DOHH2 (cell line): ENCODE measurements around the gene STRADA.

Experiments
- H3F3A ChIP-seq: fragments of 200-600 bp; sonication (generic), shearing (Covaris generic); 2 replicates; pipeline ENCODE4 v1.6.0; 2016; ENCODE audit warnings: antibody characterized with exemption, mild to moderate bottlenecking; ENCODE audit not compliant: control insufficient read depth, insufficient read depth
- H3K27ac ChIP-seq: fragments of 200-600 bp; sonication (generic); 2 replicates; pipeline ENCODE4 v1.5.1; 2014; ENCODE audit warnings: low read depth, mild to moderate bottlenecking, low read length, moderate library complexity
- H3K27me3 ChIP-seq: fragments of 200-600 bp; sonication (generic); 2 replicates; pipeline ENCODE4 v1.6.1; 2014; ENCODE audit warnings: mild to moderate bottlenecking, low read length, mixed read lengths; ENCODE audit not compliant: control insufficient read depth
- H3K36me3 ChIP-seq: fragments of 200-600 bp; sonication (generic); 2 replicates; pipeline ENCODE4 v1.6.1; 2014; ENCODE audit warnings: mild to moderate bottlenecking, low read length, moderate library complexity, mixed read lengths; ENCODE audit not compliant: control insufficient read depth
- H3K4me1 ChIP-seq: fragments of 200-600 bp; sonication (generic); 2 replicates; pipeline ENCODE4 v1.6.1; 2014; ENCODE audit warnings: mild to moderate bottlenecking, low read length, mixed read lengths; ENCODE audit not compliant: control insufficient read depth
- H3K4me2 ChIP-seq: fragments of 200-600 bp; sonication (generic); 2 replicates; pipeline ENCODE4 v1.6.0; 2014; ENCODE audit warnings: mild to moderate bottlenecking, low read length, moderate library complexity
- H3K4me3 ChIP-seq: fragments of 200-600 bp; sonication (generic); 2 replicates; pipeline ENCODE4 v1.5.1; 2014; ENCODE audit warnings: mild to moderate bottlenecking, low read length, mixed read lengths
- H3K79me2 ChIP-seq: fragments of 200-600 bp; sonication (generic); 2 replicates; pipeline ENCODE4 v1.6.1; 2014; ENCODE audit warnings: mild to moderate bottlenecking, low read length, mixed read lengths; ENCODE audit not compliant: control insufficient read depth
- H3K9me2 ChIP-seq: fragments of 200-600 bp; sonication (generic); replicated peaks from 2 replicates; pipeline ENCODE4 v1.6.1; 2014; ENCODE audit warnings: mild to moderate bottlenecking, low read length, mixed read lengths; ENCODE audit not compliant: control insufficient read depth
- H3K9me3 ChIP-seq: fragments of 200-600 bp; sonication (generic); 2 replicates; pipeline ENCODE4 v1.6.1; 2014; ENCODE audit warnings: antibody characterized with exemption, low read length, mixed read lengths; ENCODE audit not compliant: control insufficient read depth, insufficient read depth
- H4K20me1 ChIP-seq: fragments of 200-600 bp; sonication (generic); 2 replicates; pipeline ENCODE4 v1.6.0; 2014; ENCODE audit warnings: low read depth, mild to moderate bottlenecking, antibody characterized with exemption, low read length, moderate library complexity; ENCODE audit not compliant: control insufficient read depth, insufficient read depth
- EZH2phosphoT487 ChIP-seq: fragments of 200-600 bp; sonication (generic); IDR thresholded peaks from 2 replicates; pipeline ENCODE4 v1.6.1; 2017; ENCODE audit warnings: borderline replicate concordance, mild to moderate bottlenecking, antibody characterized with exemption, low read length, moderate library complexity, mixed read lengths
- TF ChIP-seq, protein P1 (sequence below): fragments of 200-600 bp; sonication (generic); IDR thresholded peaks from one replicate; pipeline ENCODE4 v1.5.1; 2014; ENCODE audit warnings: antibody characterized with exemption, mild to moderate bottlenecking, low read depth, low read length; ENCODE audit not compliant: poor library complexity, severe bottlenecking

The STRADA gene, protein sequence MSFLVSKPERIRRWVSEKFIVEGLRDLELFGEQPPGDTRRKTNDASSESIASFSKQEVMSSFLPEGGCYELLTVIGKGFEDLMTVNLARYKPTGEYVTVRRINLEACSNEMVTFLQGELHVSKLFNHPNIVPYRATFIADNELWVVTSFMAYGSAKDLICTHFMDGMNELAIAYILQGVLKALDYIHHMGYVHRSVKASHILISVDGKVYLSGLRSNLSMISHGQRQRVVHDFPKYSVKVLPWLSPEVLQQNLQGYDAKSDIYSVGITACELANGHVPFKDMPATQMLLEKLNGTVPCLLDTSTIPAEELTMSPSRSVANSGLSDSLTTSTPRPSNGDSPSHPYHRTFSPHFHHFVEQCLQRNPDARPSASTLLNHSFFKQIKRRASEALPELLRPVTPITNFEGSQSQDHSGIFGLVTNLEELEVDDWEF

DNA sequence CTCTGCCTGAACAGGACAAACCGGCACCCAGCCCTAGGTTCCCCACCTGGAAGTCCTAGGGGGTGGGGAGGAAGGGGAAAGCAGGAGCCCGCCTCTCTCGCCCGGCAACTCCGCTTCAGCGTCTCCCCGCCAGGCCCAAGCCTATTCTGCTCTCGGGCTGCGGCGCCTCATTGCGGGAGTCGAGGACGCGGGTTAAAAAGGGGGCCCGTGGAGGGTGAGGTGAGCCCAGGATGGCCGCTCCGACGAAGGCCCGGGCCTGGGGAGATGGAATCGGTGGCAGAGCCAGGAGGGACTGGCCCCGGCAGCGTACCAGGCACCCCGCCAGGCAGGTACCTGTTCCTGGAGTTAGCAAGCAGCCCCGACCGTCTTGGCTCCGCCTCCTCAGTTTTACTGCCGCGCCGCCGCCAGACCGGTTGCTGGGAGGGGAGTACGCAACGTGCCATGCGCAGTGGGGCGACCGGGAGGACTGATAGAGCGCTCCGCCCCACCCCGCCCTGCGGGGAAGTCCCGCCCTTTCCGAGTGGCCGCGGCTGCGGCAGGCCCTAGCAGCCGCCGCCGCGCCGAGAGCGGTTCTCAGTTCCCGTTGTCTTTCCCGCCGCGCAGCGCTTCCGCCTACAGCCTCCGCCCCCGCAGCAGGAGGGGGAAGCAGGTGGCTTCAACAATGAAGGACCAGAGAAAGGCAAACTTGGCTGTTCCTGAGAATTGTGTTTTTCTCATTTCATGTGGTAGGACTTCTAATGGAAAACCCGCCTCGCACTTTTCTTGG is at the start of gene STRADA:
STRADA (minus strand) TSS at position 392 of the 766 bp plus-strand sequence. CDS start 13,430 bp downstream, outside the sequence.
- no peaks in the 10 kb centered on the region for H3K9me2 ChIP-seq
- peaks cover 33% of the 10 kb centered on the region for H3K79me2 ChIP-seq
- no peaks in the 10 kb centered on the region; the same call in 1 of the 2 replicates for H4K20me1 ChIP-seq
- peaks cover 27% of the 10 kb centered on the region for H3K36me3 ChIP-seq
- H3K4me3 ChIP-seq = peak within 1 kb of the TSS; percentile 79
- H3F3A ChIP-seq = peaks cover 32% of the 10 kb centered on the region
- H3K4me2 ChIP-seq = peak within 1 kb of the TSS; percentile 91
- TF ChIP-seq, protein P1, sequence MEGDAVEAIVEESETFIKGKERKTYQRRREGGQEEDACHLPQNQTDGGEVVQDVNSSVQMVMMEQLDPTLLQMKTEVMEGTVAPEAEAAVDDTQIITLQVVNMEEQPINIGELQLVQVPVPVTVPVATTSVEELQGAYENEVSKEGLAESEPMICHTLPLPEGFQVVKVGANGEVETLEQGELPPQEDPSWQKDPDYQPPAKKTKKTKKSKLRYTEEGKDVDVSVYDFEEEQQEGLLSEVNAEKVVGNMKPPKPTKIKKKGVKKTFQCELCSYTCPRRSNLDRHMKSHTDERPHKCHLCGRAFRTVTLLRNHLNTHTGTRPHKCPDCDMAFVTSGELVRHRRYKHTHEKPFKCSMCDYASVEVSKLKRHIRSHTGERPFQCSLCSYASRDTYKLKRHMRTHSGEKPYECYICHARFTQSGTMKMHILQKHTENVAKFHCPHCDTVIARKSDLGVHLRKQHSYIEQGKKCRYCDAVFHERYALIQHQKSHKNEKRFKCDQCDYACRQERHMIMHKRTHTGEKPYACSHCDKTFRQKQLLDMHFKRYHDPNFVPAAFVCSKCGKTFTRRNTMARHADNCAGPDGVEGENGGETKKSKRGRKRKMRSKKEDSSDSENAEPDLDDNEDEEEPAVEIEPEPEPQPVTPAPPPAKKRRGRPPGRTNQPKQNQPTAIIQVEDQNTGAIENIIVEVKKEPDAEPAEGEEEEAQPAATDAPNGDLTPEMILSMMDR = no peak
- no peak for TF ChIP-seq EZH2phosphoT487
- H3K27me3 ChIP-seq = no peaks in the 10 kb centered on the region
- peak within 1 kb of the TSS; percentile 96 for H3K27ac ChIP-seq
- H3K4me1 ChIP-seq = peaks cover 47% of the 10 kb centered on the region
- H3K9me3 ChIP-seq = no peaks in the 10 kb centered on the region

DNA sequence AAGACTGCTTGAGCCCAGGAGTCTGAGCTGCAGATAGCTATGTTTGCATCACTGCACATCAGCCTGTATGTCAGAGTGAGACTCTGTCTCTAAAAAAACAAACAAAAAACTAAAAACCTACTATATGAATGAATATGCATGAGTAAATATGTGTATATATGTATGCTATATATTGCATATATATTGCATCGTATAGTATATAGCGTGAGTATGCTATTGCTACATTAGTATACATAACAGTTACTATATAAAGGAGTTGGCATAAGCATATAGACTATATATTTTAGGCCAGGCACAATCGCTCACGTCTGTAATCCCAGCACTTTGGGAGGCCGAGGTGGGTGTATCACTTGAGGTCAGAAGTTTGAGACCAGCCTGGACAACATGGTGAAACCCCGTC is 48.5 kb upstream of the STRADA start:
- Histone ChIP-seq H3K4me2 (no peak overlapping the region), H3K79me2 (peaks cover 90% of the 10 kb centered on the region), H3K4me1 (no peaks in the 10 kb centered on the region), H3F3A (0 out of 2 replicates have a peak, but pooled peaks cover 3% of the 10 kb centered on the region), H3K36me3 (peaks cover 95% of the 10 kb centered on the region), H3K27ac (no peak overlapping the region), H3K9me2 (no peaks in the 10 kb centered on the region), H4K20me1 (peaks cover 7% of the 10 kb centered on the region; the same call in 1 of the 2 replicates), H3K9me3 (no peaks in the 10 kb centered on the region), H3K4me3 (no peak overlapping the region), H3K27me3 (no peaks in the 10 kb centered on the region)
- TF ChIP-seq, protein P1 = no peak
- no peak for TF ChIP-seq EZH2phosphoT487

DNA sequence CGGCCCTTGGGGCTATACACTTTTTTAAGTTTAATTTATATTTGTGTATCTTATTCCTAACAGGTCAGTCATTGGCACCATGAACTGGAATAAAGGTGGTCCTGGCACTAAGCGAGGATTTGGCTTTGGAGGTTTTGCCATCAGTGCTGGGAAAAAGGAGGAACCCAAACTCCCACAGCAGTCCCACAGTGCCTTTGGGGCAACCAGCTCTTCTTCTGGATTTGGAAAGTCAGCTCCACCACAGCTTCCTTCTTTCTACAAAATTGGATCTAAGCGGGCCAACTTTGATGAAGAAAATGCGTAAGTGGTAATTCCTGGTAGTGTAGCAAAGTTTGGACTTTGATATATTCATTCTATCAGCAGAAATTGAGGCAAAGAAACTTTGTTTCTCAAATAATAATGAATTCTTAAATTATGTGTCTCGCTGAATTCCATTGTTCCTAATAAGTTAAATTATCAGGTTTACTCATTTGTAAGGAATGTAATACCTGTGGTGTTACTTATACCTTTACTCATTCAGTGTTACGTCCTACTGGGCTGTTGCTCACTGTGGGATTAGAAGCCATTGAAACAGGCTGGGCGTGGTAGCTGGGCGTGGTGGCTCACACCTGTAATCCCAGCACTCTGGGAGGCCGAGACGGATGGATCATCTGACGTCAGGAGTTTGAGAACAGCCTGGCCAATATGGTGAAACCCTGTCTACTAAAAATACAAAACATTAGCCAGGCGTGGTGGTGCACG is 45.5 kb upstream of the STRADA start:
- peaks cover 97% of the 10 kb centered on the region for H3K36me3 ChIP-seq

More for the DNA sequence above, 45.5 kb upstream of the STRADA start:
- Histone ChIP-seq H4K20me1 (peaks cover 18% of the 10 kb centered on the region), H3K4me3 (no peak overlapping the region), H3K4me2 (no peak overlapping the region), H3K27me3 (no peaks in the 10 kb centered on the region), H3K9me3 (no peaks in the 10 kb centered on the region), H3F3A (0 out of 2 replicates have a peak, but pooled peaks cover 5% of the 10 kb centered on the region), H3K27ac (no peak overlapping the region), H3K4me1 (peaks cover 3% of the 10 kb centered on the region), H3K9me2 (no peaks in the 10 kb centered on the region), H3K79me2 (peaks cover 96% of the 10 kb centered on the region)
- TF ChIP-seq EZH2phosphoT487 = no peak
- TF ChIP-seq, protein P1 = no peak
